Measurements from ENCODE around the gene LRP11.

Gene LRP11

GRCh38 chr6:149888093-149888492 is 23.9 kb upstream of the LRP11 start:
- H3K36me3 ChIP-seq, result no peaks in the 10 kb centered on the region
- H3K9ac ChIP-seq, result no peak overlapping the region
- H3K27ac ChIP-seq, result no peak overlapping the region
- no peaks in the 10 kb centered on the region for H3K4me1 ChIP-seq
- no peak overlapping the region for H3K4me2 ChIP-seq
- no peaks in the 10 kb centered on the region for H3K27me3 ChIP-seq
- TF ChIP-seq Cebpa-rat (IDR thresholded peaks at IDR 0.05), result no peak
- H4K20me1 ChIP-seq, result no peaks in the 10 kb centered on the region
- H3K9me3 ChIP-seq, result no peaks in the 10 kb centered on the region
- no peak overlapping the region for H3K4me3 ChIP-seq

DNA sequence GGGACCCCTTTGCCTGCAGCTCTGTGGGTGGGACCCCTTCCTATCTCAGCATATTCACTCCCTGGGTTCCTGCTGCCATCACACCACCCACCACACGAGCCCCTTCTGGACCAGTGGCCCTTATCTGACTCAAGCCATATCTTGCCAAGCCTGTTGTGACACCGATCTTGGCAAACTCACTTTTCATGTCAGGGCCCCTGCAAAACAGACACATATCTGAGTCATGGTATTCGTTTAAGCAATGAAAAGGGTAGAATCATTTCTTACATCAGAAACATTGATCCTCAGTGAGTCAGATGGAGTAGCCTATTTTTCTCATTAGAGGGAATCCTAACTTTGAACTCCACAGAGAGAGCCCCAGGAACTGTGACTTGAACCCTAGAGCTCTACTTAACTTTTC is 23.2 kb upstream of the LRP11 start:
- no peak overlapping the region for H3K27ac ChIP-seq
- no peaks in the 10 kb centered on the region for H3K4me1 ChIP-seq
- H3K36me3 ChIP-seq, result no peaks in the 10 kb centered on the region
- no peak for TF ChIP-seq Cebpa-rat (IDR thresholded peaks at IDR 0.05)
- H4K20me1 ChIP-seq, result no peaks in the 10 kb centered on the region
- H3K9me3 ChIP-seq, result no peaks in the 10 kb centered on the region
- H3K4me3 ChIP-seq, result no peak overlapping the region
- no peak overlapping the region for H3K4me2 ChIP-seq
- no peaks in the 10 kb centered on the region for H3K27me3 ChIP-seq
- H3K9ac ChIP-seq, result no peak overlapping the region

DNA sequence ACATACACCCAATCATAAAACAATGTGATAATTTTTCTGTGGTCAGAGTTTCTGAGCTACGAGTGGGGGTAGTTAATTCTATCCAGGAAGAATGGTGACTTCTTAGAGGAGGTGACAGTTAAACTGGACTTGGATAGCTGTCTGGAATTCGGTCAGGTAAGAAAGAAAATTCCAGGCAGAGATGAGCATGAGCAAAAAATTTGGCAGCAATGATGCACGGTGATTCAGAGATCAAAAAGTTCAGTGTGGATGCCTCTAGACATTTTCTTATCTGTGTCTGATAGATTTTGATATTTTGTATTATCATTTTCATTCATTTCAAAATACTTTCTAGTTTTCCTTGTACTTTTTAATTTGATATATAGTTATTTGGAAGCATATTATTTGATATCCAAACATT is 21.7 kb upstream of the LRP11 start:
- Histone ChIP-seq H3K36me3 (no peaks in the 10 kb centered on the region), H3K27me3 (no peaks in the 10 kb centered on the region), H3K4me1 (no peaks in the 10 kb centered on the region), H3K4me2 (no peak overlapping the region), H3K9me3 (no peaks in the 10 kb centered on the region), H3K4me3 (no peak overlapping the region), H4K20me1 (no peaks in the 10 kb centered on the region), H3K9ac (no peak overlapping the region), H3K27ac (no peak overlapping the region)
- no peak for TF ChIP-seq Cebpa-rat (IDR thresholded peaks at IDR 0.05)

DNA sequence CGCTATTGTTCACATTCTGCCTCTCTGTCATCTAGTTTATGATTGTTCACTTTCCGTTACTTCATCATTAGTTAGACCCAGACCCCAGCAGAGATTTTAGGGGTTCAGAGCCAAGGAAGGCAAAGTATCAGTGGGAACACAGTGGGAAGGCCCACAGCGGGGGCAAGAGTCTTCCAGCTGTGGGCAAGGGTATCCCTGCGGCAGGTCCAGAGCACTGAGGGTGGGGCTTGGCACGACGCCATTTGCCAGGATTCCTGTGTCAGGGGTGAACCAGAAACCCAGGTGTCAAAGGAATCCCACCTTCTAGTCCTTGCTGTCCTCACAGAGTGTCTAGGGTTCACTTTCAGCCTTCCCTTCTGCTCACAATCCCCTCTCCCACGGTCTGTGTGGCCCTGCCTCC is 20.5 kb upstream of the LRP11 start:
- no peak for TF ChIP-seq Cebpa-rat (IDR thresholded peaks at IDR 0.05)

GRCh38 chr6:149884215-149884614 is 20.1 kb upstream of the LRP11 start:
- no peak for TF ChIP-seq Cebpa-rat (IDR thresholded peaks at IDR 0.05)
- no peaks in the 10 kb centered on the region for H3K4me1 ChIP-seq
- H3K9me3 ChIP-seq, result no peaks in the 10 kb centered on the region
- no peak overlapping the region for H3K9ac ChIP-seq
- H4K20me1 ChIP-seq, result no peaks in the 10 kb centered on the region
- no peaks in the 10 kb centered on the region for H3K36me3 ChIP-seq
- H3K27ac ChIP-seq, result no peak overlapping the region
- no peak overlapping the region for H3K4me3 ChIP-seq
- H3K27me3 ChIP-seq, result no peaks in the 10 kb centered on the region
- H3K4me2 ChIP-seq, result no peak overlapping the region

More for the DNA sequence above, 20.5 kb upstream of the LRP11 start:
- no peaks in the 10 kb centered on the region for H4K20me1 ChIP-seq
- H3K4me1 ChIP-seq, result no peaks in the 10 kb centered on the region
- H3K27ac ChIP-seq, result no peak overlapping the region
- H3K36me3 ChIP-seq, result no peaks in the 10 kb centered on the region
- no peak overlapping the region for H3K4me3 ChIP-seq
- H3K9me3 ChIP-seq, result no peaks in the 10 kb centered on the region
- H3K27me3 ChIP-seq, result no peaks in the 10 kb centered on the region
- H3K4me2 ChIP-seq, result no peak overlapping the region
- H3K9ac ChIP-seq, result no peak overlapping the region

GRCh38 chr6:149881860-149882259 is 17.7 kb upstream of the LRP11 start:
- Histone ChIP-seq H3K36me3 (no peaks in the 10 kb centered on the region), H3K4me3 (no peak overlapping the region), H4K20me1 (no peaks in the 10 kb centered on the region), H3K4me2 (no peak overlapping the region), H3K9ac (no peak overlapping the region), H3K27ac (no peak overlapping the region), H3K27me3 (no peaks in the 10 kb centered on the region), H3K4me1 (no peaks in the 10 kb centered on the region), H3K9me3 (no peaks in the 10 kb centered on the region)
- TF ChIP-seq Cebpa-rat (IDR thresholded peaks at IDR 0.05), result no peak

DNA sequence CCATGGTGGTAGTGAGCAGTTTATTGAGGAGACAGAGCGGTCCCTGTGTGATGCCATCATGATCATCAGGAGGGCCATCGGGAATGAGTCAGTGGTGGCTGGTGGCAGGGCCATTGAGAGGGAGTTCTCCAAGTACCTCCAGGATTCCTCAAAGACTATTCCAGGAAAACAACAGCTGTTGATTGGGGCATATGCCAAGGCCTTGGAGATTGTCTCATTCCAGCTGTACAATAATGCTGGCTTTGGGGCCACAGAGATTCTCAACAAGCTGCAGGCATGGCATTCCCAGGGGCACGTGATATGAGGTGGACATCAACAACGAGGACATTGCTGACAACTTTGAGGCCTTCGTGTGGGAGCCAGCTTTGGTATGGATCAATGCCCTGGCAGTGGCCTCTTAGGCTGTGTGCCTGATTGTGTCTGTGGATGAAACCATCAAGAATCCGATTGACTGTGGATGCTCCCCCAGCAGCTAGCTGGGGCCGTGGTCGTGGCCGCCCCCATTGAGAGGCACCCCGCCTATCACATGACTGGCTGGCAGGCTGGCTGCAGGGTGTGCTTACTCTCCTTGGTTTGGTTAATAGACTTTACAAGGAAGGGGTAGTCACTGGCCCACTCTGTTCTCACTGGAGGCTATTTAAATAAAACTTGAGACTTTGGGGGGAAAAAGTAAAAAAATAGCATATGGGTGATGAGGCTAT is 17.1 kb upstream of the LRP11 start:
- no peak overlapping the region for H3K4me2 ChIP-seq
- no peaks in the 10 kb centered on the region for H4K20me1 ChIP-seq
- no peak overlapping the region for H3K9ac ChIP-seq
- no peaks in the 10 kb centered on the region for H3K4me1 ChIP-seq
- no peak overlapping the region for H3K27ac ChIP-seq
- no peaks in the 10 kb centered on the region for H3K27me3 ChIP-seq
- H3K4me3 ChIP-seq, result no peak overlapping the region
- H3K9me3 ChIP-seq, result no peaks in the 10 kb centered on the region
- no peak for TF ChIP-seq Cebpa-rat (IDR thresholded peaks at IDR 0.05)
- H3K36me3 ChIP-seq, result no peaks in the 10 kb centered on the region

DNA sequence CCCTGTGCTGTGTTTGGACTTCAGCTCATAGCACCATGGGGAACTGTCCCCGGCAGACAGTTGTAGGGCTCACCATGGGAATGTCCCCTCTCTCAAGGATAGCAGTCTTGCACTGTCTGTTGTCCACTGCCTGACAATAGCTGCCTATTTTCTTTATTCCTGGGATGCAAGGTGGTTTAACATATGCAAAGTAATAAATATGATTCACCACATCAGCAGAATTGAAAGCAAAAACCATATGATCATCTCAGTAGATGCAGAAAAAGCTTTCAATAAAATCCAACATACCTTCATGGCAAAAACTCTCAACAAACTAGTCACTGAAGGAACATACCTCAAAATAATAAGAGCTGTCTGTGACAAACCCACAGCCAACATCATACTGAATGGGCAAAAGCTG is 13.5 kb upstream of the LRP11 start:
- Histone ChIP-seq H3K4me2 (no peak overlapping the region), H3K36me3 (no peaks in the 10 kb centered on the region), H4K20me1 (no peaks in the 10 kb centered on the region), H3K9ac (no peak overlapping the region), H3K9me3 (peaks cover under 1% of the 10 kb centered on the region), H3K4me1 (no peaks in the 10 kb centered on the region), H3K27ac (no peak overlapping the region), H3K27me3 (no peaks in the 10 kb centered on the region), H3K4me3 (no peak overlapping the region)
- no peak for TF ChIP-seq Cebpa-rat (IDR thresholded peaks at IDR 0.05)

DNA sequence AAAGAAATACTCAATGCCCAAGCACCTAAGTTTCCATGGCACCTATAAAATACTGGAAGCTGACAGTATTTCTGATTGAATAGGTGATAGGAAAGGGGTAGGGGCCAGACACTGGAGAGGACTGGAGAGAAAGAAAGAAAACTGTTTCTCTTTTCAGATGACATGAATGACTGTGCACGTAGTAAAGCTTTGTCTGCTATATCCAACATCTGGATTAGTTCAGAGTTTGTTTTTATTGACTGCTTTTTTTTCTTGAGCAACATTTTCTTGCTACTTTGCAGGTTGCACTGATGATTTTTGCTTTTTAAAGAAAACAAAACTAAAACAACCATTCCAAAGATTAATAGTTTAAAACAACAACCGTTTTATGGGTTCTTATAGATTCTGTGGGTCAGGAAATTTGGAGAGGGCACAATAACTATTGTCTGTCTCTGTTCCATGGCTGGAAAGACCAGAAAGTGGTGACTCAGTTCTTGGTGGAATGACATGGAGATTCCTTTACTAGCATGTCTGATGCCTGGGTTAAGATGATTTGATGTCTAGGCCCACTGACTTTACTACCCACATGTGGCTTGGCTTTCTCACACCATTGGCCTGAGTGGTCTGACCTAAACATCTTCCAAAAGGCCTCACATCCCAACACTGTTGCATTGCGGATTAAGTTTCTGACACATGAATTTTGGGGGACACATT is 12.2 kb upstream of the LRP11 start:
- Histone ChIP-seq H4K20me1 (no peaks in the 10 kb centered on the region), H3K4me2 (no peak overlapping the region), H3K4me1 (no peaks in the 10 kb centered on the region), H3K36me3 (no peaks in the 10 kb centered on the region), H3K9me3 (peaks cover 13% of the 10 kb centered on the region), H3K27ac (no peak overlapping the region), H3K4me3 (no peak overlapping the region), H3K27me3 (no peaks in the 10 kb centered on the region), H3K9ac (no peak overlapping the region)
- TF ChIP-seq Cebpa-rat (IDR thresholded peaks at IDR 0.05), result no peak

DNA sequence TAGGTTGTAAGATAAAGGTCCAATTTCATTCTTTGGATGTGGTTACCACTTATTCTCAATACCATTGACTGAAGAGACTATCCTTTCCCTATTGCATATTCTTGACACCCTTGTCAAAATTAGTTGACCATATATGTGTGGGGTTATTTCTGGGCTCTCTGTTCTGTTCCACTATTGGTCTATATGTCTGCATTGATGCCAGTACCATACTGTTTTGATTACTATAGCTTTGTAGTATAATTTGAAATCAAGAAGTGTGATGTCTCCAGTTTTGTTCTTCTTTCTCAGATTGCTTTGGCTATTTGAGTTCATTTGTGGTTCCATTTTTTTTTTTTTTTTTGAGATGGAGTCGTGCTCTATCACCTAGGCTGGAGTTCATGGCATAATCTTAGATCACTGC is 8.1 kb upstream of the LRP11 start:
- Histone ChIP-seq H3K27ac (no peak overlapping the region), H4K20me1 (no peaks in the 10 kb centered on the region), H3K36me3 (no peaks in the 10 kb centered on the region), H3K9me3 (peaks cover 16% of the 10 kb centered on the region), H3K27me3 (no peaks in the 10 kb centered on the region), H3K4me1 (no peaks in the 10 kb centered on the region), H3K9ac (no peak overlapping the region), H3K4me3 (no peak overlapping the region), H3K4me2 (no peak overlapping the region)
- no peak for TF ChIP-seq Cebpa-rat (IDR thresholded peaks at IDR 0.05)

Data from BLaER1 (cell line).